H9 (cell line): ENCODE data around the gene PRDM8. TPM values are rescaled to one million over a fixed set of nuclear protein-coding genes. Genes with fewer than 3 reads are reported as not detected.

Source experiments
- DNase-seq: peaks from one replicate; pipeline ENCODE4 v3.0.0-alpha.2; 2017
- H2AFZ ChIP-seq: one replicate; pipeline ENCODE4 v1.6.1; 2013; ENCODE audit warnings: mild to moderate bottlenecking, low read length, control low read depth, moderate library complexity
- H2AK5ac ChIP-seq: 2 replicates; pipeline ENCODE4 v1.6.1; 2013; ENCODE audit warnings: low read length, control low read depth, mixed read lengths; ENCODE audit not compliant: insufficient read length
- H2BK120ac ChIP-seq: one replicate; pipeline ENCODE4 v1.6.1; 2013; ENCODE audit warnings: low read depth, mild to moderate bottlenecking, low read length, control low read depth, inconsistent platforms; ENCODE audit not compliant: poor library complexity, severe bottlenecking
- H2BK12ac ChIP-seq: 2 replicates; pipeline ENCODE4 v1.6.1; 2013; ENCODE audit warnings: low read length, control low read depth, mixed read lengths, low read depth; ENCODE audit not compliant: insufficient read length
- H2BK15ac ChIP-seq: 2 replicates; pipeline ENCODE4 v1.6.1; 2013; ENCODE audit warnings: low read depth, low read length, control low read depth
- H2BK20ac ChIP-seq: one replicate; pipeline ENCODE4 v1.6.1; 2013; ENCODE audit warnings: low read depth, mild to moderate bottlenecking, low read length, control low read depth, inconsistent platforms; ENCODE audit not compliant: poor library complexity, severe bottlenecking
- H2BK5ac ChIP-seq: 2 replicates; pipeline ENCODE4 v1.6.1; 2013; ENCODE audit warnings: low read length, control low read depth, mixed read lengths; ENCODE audit not compliant: insufficient read length
- H3K14ac ChIP-seq: 2 replicates; pipeline ENCODE4 v1.6.1; 2013; ENCODE audit warnings: low read length, control low read depth; ENCODE audit not compliant: insufficient read depth
- H3K18ac ChIP-seq: 2 replicates; pipeline ENCODE4 v1.6.1; 2013; ENCODE audit warnings: low read depth, mild to moderate bottlenecking, mixed read lengths, low read length, control low read depth; ENCODE audit not compliant: insufficient read length
- H3K23ac ChIP-seq: 2 replicates; pipeline ENCODE4 v1.6.1; 2013; ENCODE audit warnings: low read length, control low read depth, mixed read lengths, low read depth; ENCODE audit not compliant: insufficient read length
- H3K23me2 ChIP-seq: 2 replicates; pipeline ENCODE4 v1.6.1; 2013; ENCODE audit warnings: low read depth, mild to moderate bottlenecking, mixed read lengths, low read length, control low read depth; ENCODE audit not compliant: insufficient read length, poor library complexity, severe bottlenecking
- H3K27ac ChIP-seq: 2 replicates; pipeline ENCODE4 v1.5.1; 2013; ENCODE audit warnings: low read length, control low read depth, mixed read lengths, low read depth; ENCODE audit not compliant: insufficient read length
- H3K27me3 ChIP-seq: 2 replicates; pipeline ENCODE4 v1.6.1; 2013; ENCODE audit warnings: low read length, control low read depth, inconsistent platforms; ENCODE audit not compliant: insufficient read depth
- H3K4ac ChIP-seq: 2 replicates; pipeline ENCODE4 v1.6.1; 2013; ENCODE audit warnings: low read depth, mild to moderate bottlenecking, control low read depth, inconsistent platforms, low read length, moderate library complexity
- H3K4me1 ChIP-seq: 2 replicates; pipeline ENCODE4 v1.6.1; 2013; ENCODE audit warnings: low read length, control low read depth, inconsistent platforms; ENCODE audit not compliant: insufficient read depth
- H3K4me2 ChIP-seq: 2 replicates; pipeline ENCODE4 v1.6.1; 2013; ENCODE audit warnings: low read length, control low read depth, mixed read lengths; ENCODE audit not compliant: insufficient read length, insufficient read depth
- H3K56ac ChIP-seq: 2 replicates; pipeline ENCODE4 v1.6.1; 2013; ENCODE audit warnings: low read depth, mild to moderate bottlenecking, mixed read lengths, low read length, control low read depth; ENCODE audit not compliant: insufficient read length
- H3K79me1 ChIP-seq: 2 replicates; pipeline ENCODE4 v1.6.1; 2013; ENCODE audit warnings: low read depth, mild to moderate bottlenecking, moderate library complexity, low read length, control low read depth, inconsistent platforms; ENCODE audit not compliant: insufficient read depth, poor library complexity, severe bottlenecking
- H3K79me2 ChIP-seq: 2 replicates; pipeline ENCODE4 v1.6.1; 2013; ENCODE audit warnings: low read length, control low read depth, inconsistent platforms; ENCODE audit not compliant: insufficient read depth
- H3K9ac ChIP-seq: 2 replicates; pipeline ENCODE4 v1.6.1; 2013; ENCODE audit warnings: low read length, control low read depth, mixed read lengths; ENCODE audit not compliant: insufficient read length; ENCODE audit errors: extremely low read depth
- H3K9me3 ChIP-seq: one replicate; pipeline ENCODE4 v1.6.1; 2013; ENCODE audit warnings: low read depth, low read length, inconsistent platforms; ENCODE audit not compliant: control insufficient read depth
- H3T11ph ChIP-seq: one replicate; pipeline ENCODE4 v1.6.1; 2013; ENCODE audit warnings: mild to moderate bottlenecking, low read length, control low read depth, inconsistent platforms
- H4K20me1 ChIP-seq: one replicate; pipeline ENCODE4 v1.6.1; 2013; ENCODE audit not compliant: control insufficient read depth, insufficient read length, insufficient read depth
- H4K5ac ChIP-seq: 2 replicates; pipeline ENCODE4 v1.6.1; 2013; ENCODE audit warnings: low read depth, mild to moderate bottlenecking, mixed read lengths, low read length, control low read depth; ENCODE audit not compliant: insufficient read length
- H4K8ac ChIP-seq: replicated peaks from 2 replicates; pipeline ENCODE4 v1.6.1; 2013; ENCODE audit warnings: low read length, control low read depth, mixed read lengths, low read depth; ENCODE audit not compliant: insufficient read length
- H4K91ac ChIP-seq: 2 replicates; pipeline ENCODE4 v1.6.1; 2013; ENCODE audit warnings: low read depth, mild to moderate bottlenecking, moderate library complexity, mixed read lengths, low read length, control low read depth; ENCODE audit not compliant: insufficient read length
- H3K27ac Mint-ChIP-seq, 3 experiments: 2 replicates in 2 of 3; 3 replicates in 1 of 3; pipeline ENCODE4 v1.8.0; 2020 to 2021; ENCODE audit warnings: mixed read lengths in 3 of 3, mild to moderate bottlenecking in 1 of 3, moderate library complexity in 1 of 3
- H3K27me3 Mint-ChIP-seq: 2 replicates; pipeline ENCODE4 v1.8.0; 2021; ENCODE audit warnings: low read depth, mild to moderate bottlenecking, moderate library complexity, mixed read lengths
- H3K36me3 Mint-ChIP-seq, 3 experiments: 2 replicates in 2 of 3; 3 replicates in 1 of 3; pipeline ENCODE4 v1.8.0; 2020 to 2021; ENCODE audit warnings: low read depth in 3 of 3, mixed read lengths in 3 of 3; ENCODE audit not compliant: insufficient read depth in 1 of 3
- H3K4me1 Mint-ChIP-seq, 2 experiments: 2 replicates each; pipeline ENCODE4 v1.8.0; 2020; ENCODE audit warnings: mixed read lengths in 2 of 2
- H3K4me3 Mint-ChIP-seq, 2 experiments: 2 replicates in 1 of 2; 3 replicates in 1 of 2; pipeline ENCODE4 v1.8.0; 2020 to 2021; ENCODE audit warnings: mild to moderate bottlenecking in 2 of 2, mixed read lengths in 2 of 2, moderate library complexity in 1 of 2
- H3K9me3 Mint-ChIP-seq, 2 experiments: 2 replicates in 1 of 2; 3 replicates in 1 of 2; pipeline ENCODE4 v1.8.0; 2020; ENCODE audit warnings: mild to moderate bottlenecking in 2 of 2, mixed read lengths in 2 of 2, moderate library complexity in 1 of 2
- CTCF ChIP-seq: fragments of 200-600 bp; sonication (generic); conservative IDR thresholded peaks from 3 replicates; pipeline ENCODE4 v1.8.0; 2021; ENCODE audit warnings: antibody characterized with exemption, mild to moderate bottlenecking
- WGBS: extraction: QIAGEN DNeasy Blood & Tissue Kit; methylation state at CpG from one replicate; pipeline ENCODE4 v1.1.7; 2013; ENCODE audit warnings: missing lambda C conversion rate, low lambda C conversion rate, mixed read lengths; ENCODE audit not compliant: insufficient read length; ENCODE audit errors: extremely low coverage; 5-methylcytosine and 5-hydroxymethylcytosine counted together
- total RNA-seq: library from RNA; stranded (reverse); gene quantifications from 2 replicates; pipeline ENCODE4 v1.2.1, GENCODE V29; 2021

The PRDM8 gene
- total RNA-seq, 1 experiment from 2014 or later = not detected

- H3K9me3 ChIP-seq = no peaks in the 10 kb centered on the region
- H4K20me1 ChIP-seq = peaks cover 4% of the 10 kb centered on the region
- no peaks in the 10 kb centered on the region for H3K23me2 ChIP-seq
- H3K27me3 Mint-ChIP-seq = peaks cover 96% of the 10 kb centered on the region
- no peak overlapping the region for H4K8ac ChIP-seq
- H3K4ac ChIP-seq = no peak overlapping the region
- no peak overlapping the region for H4K91ac ChIP-seq
- no peak for DNase-seq
- H3K14ac ChIP-seq = no peak overlapping the region
- no peak overlapping the region for H3K23ac ChIP-seq
- H3K27me3 ChIP-seq = peaks cover 45% of the 10 kb centered on the region
- no peak overlapping the region for H3K27ac Mint-ChIP-seq
- no peaks in the 10 kb centered on the region for H3K79me2 ChIP-seq
- no peak overlapping the region for H2BK15ac ChIP-seq
- no peak overlapping the region for H2BK20ac ChIP-seq
- no peak overlapping the region for H2BK120ac ChIP-seq
- no peak overlapping the region for H3K56ac ChIP-seq
- H3K27ac ChIP-seq = no peak overlapping the region
- no peak overlapping the region for H2AK5ac ChIP-seq
- H3K18ac ChIP-seq = no peak overlapping the region
- H2BK12ac ChIP-seq = no peak overlapping the region
- H3K9ac ChIP-seq = no peak overlapping the region
- H3K4me2 ChIP-seq = no peak overlapping the region
- no CpG with 5 or more reads among the region's 2 CpGs for WGBS
- H3K4me1 ChIP-seq = no peaks in the 10 kb centered on the region
- peaks cover 0 to 4% (median 0%) of the 10 kb centered on the region in 3 experiments; a peak in 3 of 7 replicates for H3K36me3 Mint-ChIP-seq
- no peak overlapping the region for H2BK5ac ChIP-seq
- peaks cover 0 to 10% of the 10 kb centered on the region in 2 experiments for H3K9me3 Mint-ChIP-seq
- no peak overlapping the region for H3T11ph ChIP-seq
- H3K4me1 Mint-ChIP-seq = peaks cover 0 to 13% of the 10 kb centered on the region in 2 experiments; a peak in 2 of 4 replicates
- no peak overlapping the region for H3K4me3 Mint-ChIP-seq
- TF ChIP-seq CTCF = no peak
- no peak overlapping the region for H4K5ac ChIP-seq
- H3K79me1 ChIP-seq = no peaks in the 10 kb centered on the region
- no peak overlapping the region for H2AFZ ChIP-seq
These were observed 12.0 kb downstream of the PRDM8 start for GRCh38 chr4:80209340-80209701.
